HG02973 (cell line): Measurements from ENCODE around the gene PPP2R5B.
"Not testable (repeated sequence)": the region's sequence is repeated elsewhere in the genome, so short reads cannot be mapped to it uniquely, and the experiment has no call there.

Experiments
- ATAC-seq: cut with Tn5 transposase; IDR thresholded peaks from one replicate; pipeline ENCODE4 v1.9.1; 2021; ENCODE audit warnings: moderate library complexity; ENCODE audit not compliant: unreplicated experiment

PPP2R5B gene

DNA sequence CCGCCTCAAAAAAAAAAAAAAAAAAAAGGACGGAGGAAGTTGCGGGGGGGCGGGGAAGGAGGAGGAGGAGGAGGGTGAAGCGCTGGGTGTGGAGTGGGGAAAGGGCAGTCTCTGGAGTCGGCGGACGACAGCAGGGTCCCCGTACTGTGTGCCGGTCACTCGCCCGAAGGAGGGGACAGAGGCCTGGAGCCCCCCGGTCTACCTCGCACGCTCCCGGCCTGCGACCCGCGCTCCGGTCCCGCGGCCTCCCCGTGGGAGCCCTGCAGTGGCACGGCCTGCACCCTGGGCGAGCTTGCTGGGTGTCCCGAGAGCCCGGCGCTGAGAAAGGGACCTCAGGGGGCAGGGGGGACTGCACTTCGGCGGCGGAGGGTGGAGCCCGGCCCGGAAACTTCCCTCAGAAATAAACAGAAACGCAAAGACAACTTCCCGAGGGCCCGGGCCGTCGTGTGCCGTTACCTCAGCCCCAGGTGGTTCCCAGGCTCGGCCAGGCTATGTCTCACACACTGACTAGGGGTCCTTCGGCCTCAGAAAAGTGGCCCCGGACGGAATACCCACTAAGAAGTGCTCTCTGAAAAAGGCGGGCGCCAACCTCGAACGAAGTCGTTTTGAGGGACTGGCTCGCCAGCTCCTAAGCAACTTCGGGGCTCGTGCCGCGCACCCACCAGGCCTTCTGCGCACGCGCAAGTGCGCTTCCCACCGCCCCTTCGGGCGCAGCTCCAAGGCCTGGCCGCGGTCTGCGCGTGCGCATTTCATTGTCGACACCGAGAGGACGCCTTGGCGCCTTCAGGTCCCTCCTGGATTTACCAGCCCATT is 47.1 kb downstream of the PPP2R5B start, which contains the start of gene MAJIN:
Gene MAJIN, minus strand, starts transcription at position 688 of the 813 bp plus-strand sequence. CDS start 12,703 bp downstream, outside the sequence.
- ATAC-seq, result no peak

DNA sequence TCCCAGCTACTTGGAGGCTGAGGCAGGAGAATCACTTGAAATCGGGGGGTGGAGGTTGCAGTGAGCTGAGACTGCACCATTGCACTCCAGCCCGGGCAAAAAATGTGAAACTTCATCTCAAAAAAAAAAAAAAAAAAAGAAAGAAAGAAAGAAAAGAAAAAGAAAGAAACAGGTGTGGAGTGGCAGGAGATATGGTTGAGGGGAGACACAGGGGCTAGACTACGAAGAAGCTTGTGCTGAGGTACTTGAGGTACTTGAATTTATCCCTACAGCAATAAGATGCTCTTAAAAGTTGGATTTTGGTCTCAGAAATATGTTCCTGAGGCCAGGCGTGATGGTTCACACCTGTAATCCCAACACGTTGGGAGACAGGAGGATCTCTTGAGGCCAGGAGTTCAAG is 49.6 kb downstream of the PPP2R5B start:
- no peak for ATAC-seq

DNA sequence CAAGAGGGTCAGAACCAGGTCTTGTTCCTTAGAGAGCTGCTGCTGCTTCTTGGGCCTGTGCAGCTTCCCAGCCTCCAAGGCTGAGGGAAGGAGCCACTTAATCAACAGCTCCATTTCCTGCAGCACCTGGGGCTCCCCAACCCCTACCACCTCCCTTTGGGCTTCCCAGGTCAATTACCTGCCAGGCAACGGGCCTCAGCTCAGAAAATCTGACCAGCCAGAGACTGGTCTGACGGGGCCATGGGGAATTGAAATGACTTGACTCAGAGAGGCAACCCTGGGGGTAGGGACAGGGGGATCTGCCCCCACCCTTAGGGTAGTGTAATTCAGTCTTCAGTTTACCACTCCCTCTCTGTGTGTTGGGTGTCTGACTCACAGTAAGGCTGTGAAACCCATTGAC is 52.2 kb downstream of the PPP2R5B start:
- no peak for ATAC-seq

DNA sequence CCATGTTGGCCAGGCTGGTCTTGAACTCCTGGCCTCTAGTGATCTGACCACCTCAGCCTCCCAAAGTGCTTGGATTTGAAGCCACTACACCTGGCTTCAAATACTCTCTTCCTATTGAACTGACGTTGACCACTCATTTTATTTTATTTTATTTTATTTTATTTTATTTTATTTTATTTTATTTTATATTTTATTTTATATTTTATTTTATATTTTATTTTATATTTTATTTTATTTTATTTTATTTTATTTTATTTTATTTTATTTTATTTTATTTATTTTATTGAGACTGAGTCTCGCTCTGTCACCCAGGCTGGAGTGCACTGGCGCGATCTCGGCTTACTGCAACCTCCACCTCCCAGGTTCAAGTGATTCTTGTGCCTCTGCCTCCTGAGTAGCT is 58.9 kb downstream of the PPP2R5B start:
- ATAC-seq, result not testable (repeated sequence)
